HepG2 (cell line): ENCODE data around the gene NARF. TPM values are rescaled to one million over a fixed set of nuclear protein-coding genes. Genes with fewer than 3 reads are reported as not detected.

ENCODE experiments used
- ARNT ChIP-seq: fragments of 450-650 bp; IDR thresholded peaks from 2 replicates; pipeline ENCODE4 v1.6.1; 2017
- ASH2L ChIP-seq: fragments of 300-600, 200-600 bp; sonication (generic); IDR thresholded peaks from 2 replicates; pipeline ENCODE4 v1.7.0; 2017; ENCODE audit warnings: low read depth, mild to moderate bottlenecking, moderate library complexity, mixed read lengths, low read length; ENCODE audit not compliant: insufficient read length
- BHLHE40 ChIP-seq: IDR thresholded peaks from 2 replicates; pipeline ENCODE4 v1.6.1; 2011; ENCODE audit warnings: low read length, improper control_type of control experiment
- GABPB1 ChIP-seq: IDR thresholded peaks from 2 replicates; pipeline ENCODE4 v1.6.1; 2016; ENCODE audit warnings: mild to moderate bottlenecking, missing genetic modification reagents, moderate library complexity, missing compliant biosample characterization
- HDAC6 ChIP-seq: fragments of 200-600 bp; sonication (generic); IDR thresholded peaks from 2 replicates; pipeline ENCODE4 v1.7.0; 2017; ENCODE audit warnings: mild to moderate bottlenecking, antibody characterized with exemption, low read length, low read depth
- IRX3 ChIP-seq: sonication (generic); formaldehyde crosslinking; IDR thresholded peaks from 2 replicates; pipeline ENCODE4 v1.8.1; 2023; ENCODE audit warnings: mild to moderate bottlenecking, low read depth, missing genetic modification reagents, borderline replicate concordance
- NFIC ChIP-seq: IDR thresholded peaks from 2 replicates; pipeline ENCODE4 v1.6.1; 2012; ENCODE audit warnings: mild to moderate bottlenecking, low read length, inconsistent platforms
- TAF1 ChIP-seq: sonication (generic); formaldehyde crosslinking; IDR thresholded peaks from 2 replicates; pipeline ENCODE4 v1.4.0; 2020; ENCODE audit warnings: missing genetic modification reagents
- ZNF251 ChIP-seq: sonication (generic); formaldehyde crosslinking; IDR thresholded peaks from 2 replicates; pipeline ENCODE4 v1.9.0; 2021; ENCODE audit warnings: mild to moderate bottlenecking, missing genetic modification reagents
- ZNF331 ChIP-seq: sonication (generic); formaldehyde crosslinking; IDR thresholded peaks from 2 replicates; pipeline ENCODE4 v1.4.0; 2020; ENCODE audit warnings: missing genetic modification reagents
- ZNF446 ChIP-seq: sonication (generic); formaldehyde crosslinking; IDR thresholded peaks from 2 replicates; pipeline ENCODE4 v1.5.0; 2020; ENCODE audit warnings: mild to moderate bottlenecking, missing genetic modification reagents
- ZNF556 ChIP-seq: sonication (generic); formaldehyde crosslinking; IDR thresholded peaks from 2 replicates; pipeline ENCODE4 v1.4.0; 2020; ENCODE audit warnings: mild to moderate bottlenecking, missing genetic modification reagents, borderline replicate concordance
- ZNF678 ChIP-seq: sonication (generic); formaldehyde crosslinking; IDR thresholded peaks from 2 replicates; pipeline ENCODE4 v1.4.0; 2020; ENCODE audit warnings: mild to moderate bottlenecking, missing genetic modification reagents
- ZNF768 ChIP-seq: sonication (generic); formaldehyde crosslinking; IDR thresholded peaks from 2 replicates; pipeline ENCODE4 v1.4.0; 2020; ENCODE audit warnings: missing genetic modification reagents
- ZSCAN29 ChIP-seq: sonication (generic); formaldehyde crosslinking; conservative IDR thresholded peaks from 2 replicates; pipeline ENCODE4 v1.4.0; 2020; ENCODE audit warnings: mild to moderate bottlenecking, missing genetic modification reagents
- polyA plus RNA-seq, 8 experiments: library from polyadenylated mRNA; depleted of rRNA in 3 of 8; stranded (reverse) in 7 of 8; unstranded in 1 of 8; fragments of >200 nt; fragmentation: Illumina TruSeq in 4 of 8; extraction: Trizol in 4 of 8; gene quantifications; 2 replicates each; pipeline versions ENCODE4 v1.2.1 to v1.2.3, GENCODE V29; 2011 to 2016; ENCODE audit warnings: low read depth in 4 of 8, missing spikeins in 1 of 8, mixed read lengths in 1 of 8; ENCODE audit not compliant: insufficient read depth in 1 of 8
- total RNA-seq, 5 experiments: library from RNA; depleted of rRNA; stranded (reverse); fragments of >200 nt; fragmentation: Illumina TruSeq; extraction: Trizol; gene quantifications; 2 replicates each; pipeline ENCODE4 v1.2.3, GENCODE V29; 2016; ENCODE audit warnings: low read depth in 1 of 5
- TF ChIP-seq, protein P1 (sequence below): sonication (generic); formaldehyde crosslinking; IDR thresholded peaks from 2 replicates; pipeline ENCODE4 v1.4.0; 2020; ENCODE audit warnings: missing genetic modification reagents
- TF ChIP-seq, protein P2 (sequence below): sonication (generic); formaldehyde crosslinking; IDR thresholded peaks from 2 replicates; pipeline ENCODE4 v1.4.0; 2020; ENCODE audit warnings: low read depth, mild to moderate bottlenecking, missing genetic modification reagents
- TF ChIP-seq, protein P3 (sequence below): sonication (generic); formaldehyde crosslinking; IDR thresholded peaks from 2 replicates; pipeline ENCODE4 v1.8.0; 2022; ENCODE audit warnings: missing genetic modification reagents, low read depth, mild to moderate bottlenecking, borderline replicate concordance
- TF ChIP-seq, protein P4 (sequence below): sonication (generic); formaldehyde crosslinking; IDR thresholded peaks from 2 replicates; pipeline ENCODE4 v1.9.0; 2022; ENCODE audit warnings: low read depth, missing genetic modification reagents
- TF ChIP-seq, protein P5 (sequence below): sonication (generic); formaldehyde crosslinking; IDR thresholded peaks from 2 replicates; pipeline ENCODE4 v1.4.0; 2020; ENCODE audit warnings: mild to moderate bottlenecking, missing genetic modification reagents
- TF ChIP-seq, protein P6 (sequence below): sonication (generic); formaldehyde crosslinking; IDR thresholded peaks from 2 replicates; pipeline ENCODE4 v1.5.0; 2020; ENCODE audit warnings: mild to moderate bottlenecking, missing genetic modification reagents

NARF gene
- total and polyA plus RNA-seq, 2 of the 13 experiments (the other 11 are each of a cell fraction or from before 2014, with no cell fraction given), result 61.1 to 144 TPM

DNA sequence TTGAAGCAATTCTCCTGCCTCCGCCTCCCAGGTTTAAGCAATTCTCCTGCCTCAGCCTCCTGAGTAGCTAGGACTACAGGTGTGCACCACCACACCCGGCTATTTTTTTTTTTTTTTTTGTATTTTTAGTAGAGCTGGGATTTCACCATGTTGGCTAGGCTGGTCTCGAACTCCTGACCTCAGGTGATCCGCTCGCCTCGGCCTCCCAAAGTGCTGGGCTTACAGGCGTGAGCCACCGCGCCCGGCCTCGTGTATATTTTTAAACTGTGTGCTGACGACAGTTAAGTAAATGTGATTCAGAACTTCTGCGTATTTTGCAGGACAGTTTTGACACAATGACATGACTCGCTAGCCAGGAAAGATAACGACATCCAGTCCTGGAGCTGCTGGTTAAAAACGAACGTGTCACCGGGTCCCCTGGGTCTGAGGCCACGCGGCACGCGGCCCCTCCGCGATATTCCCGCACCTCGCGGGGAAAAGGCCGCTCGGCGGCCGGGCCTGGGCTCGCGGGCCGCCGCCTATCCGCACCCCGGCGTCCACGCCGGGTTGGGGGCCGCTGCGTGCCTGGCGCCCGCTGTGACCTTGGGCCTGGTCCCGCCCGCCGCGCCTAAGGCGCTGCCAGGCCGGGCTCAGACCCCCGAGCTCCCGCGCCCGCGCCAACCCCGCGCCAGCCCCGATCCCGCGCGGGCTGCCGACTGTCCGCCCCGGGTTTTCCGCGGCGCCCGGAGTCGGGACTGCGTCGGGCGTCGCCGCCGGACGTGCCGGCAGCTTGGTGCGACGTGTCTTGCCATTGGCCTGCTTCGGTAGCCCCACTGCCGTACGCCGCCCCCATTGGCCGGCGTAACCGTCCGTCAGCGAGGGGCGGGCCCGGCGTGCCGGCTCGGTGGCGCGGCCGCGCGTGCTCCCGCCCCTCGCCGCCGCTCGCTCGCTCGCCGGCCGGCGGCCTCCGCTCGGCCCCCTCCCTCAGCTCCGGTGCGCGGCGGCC, 60.6 kb downstream of the NARF start, which contains the start of gene FOXK2 (continued):
- TF ChIP-seq ASH2L (peak; percentile 69), ZNF331 (CRISPR knock-in tag) (peak; percentile 40; the same call in 1 of the 2 replicates), TAF1 (peak; percentile 39; the same call in 1 of the 2 replicates), ZNF556 (peak; percentile 75; the same call in 1 of the 2 replicates), HDAC6 (no peak), ZNF678 (CRISPR knock-in tag) (0 out of 2 replicates have a peak, but pooled peaks have one; percentile 30), ZNF768 (no peak), NFIC (no peak), BHLHE40 (peak; percentile 70), IRX3 (peak; percentile 78; the same call in 1 of the 2 replicates), GABPB1 (CRISPR knock-in tag) (peak; percentile 89), ZNF446 (CRISPR knock-in tag) (peak; percentile 77), ARNT (no peak), ZSCAN29 (CRISPR knock-in tag) (peak; percentile 67; the same call in 1 of the 2 replicates), ZNF251 (no peak)
- TF ChIP-seq, protein P1, sequence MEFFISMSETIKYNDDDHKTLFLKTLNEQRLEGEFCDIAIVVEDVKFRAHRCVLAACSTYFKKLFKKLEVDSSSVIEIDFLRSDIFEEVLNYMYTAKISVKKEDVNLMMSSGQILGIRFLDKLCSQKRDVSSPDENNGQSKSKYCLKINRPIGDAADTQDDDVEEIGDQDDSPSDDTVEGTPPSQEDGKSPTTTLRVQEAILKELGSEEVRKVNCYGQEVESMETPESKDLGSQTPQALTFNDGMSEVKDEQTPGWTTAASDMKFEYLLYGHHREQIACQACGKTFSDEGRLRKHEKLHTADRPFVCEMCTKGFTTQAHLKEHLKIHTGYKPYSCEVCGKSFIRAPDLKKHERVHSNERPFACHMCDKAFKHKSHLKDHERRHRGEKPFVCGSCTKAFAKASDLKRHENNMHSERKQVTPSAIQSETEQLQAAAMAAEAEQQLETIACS (CRISPR knock-in tag), result peak; percentile 87
- TF ChIP-seq, protein P2, sequence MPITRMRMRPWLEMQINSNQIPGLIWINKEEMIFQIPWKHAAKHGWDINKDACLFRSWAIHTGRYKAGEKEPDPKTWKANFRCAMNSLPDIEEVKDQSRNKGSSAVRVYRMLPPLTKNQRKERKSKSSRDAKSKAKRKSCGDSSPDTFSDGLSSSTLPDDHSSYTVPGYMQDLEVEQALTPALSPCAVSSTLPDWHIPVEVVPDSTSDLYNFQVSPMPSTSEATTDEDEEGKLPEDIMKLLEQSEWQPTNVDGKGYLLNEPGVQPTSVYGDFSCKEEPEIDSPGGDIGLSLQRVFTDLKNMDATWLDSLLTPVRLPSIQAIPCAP, result 0 out of 2 replicates have a peak, but pooled peaks have one; percentile 13
- TF ChIP-seq, protein P3, sequence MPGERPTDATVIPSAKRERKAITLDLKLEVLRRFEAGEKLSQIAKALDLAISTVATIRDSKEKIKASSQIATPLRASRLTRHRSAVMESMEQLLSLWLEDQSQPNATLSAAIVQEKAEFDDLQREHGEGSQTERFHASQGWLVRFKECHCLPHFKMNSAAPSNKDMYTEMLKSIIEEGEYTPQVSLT (CRISPR knock-in tag), result 0 out of 2 replicates have a peak, but pooled peaks have one; percentile 54
- TF ChIP-seq, protein P4, sequence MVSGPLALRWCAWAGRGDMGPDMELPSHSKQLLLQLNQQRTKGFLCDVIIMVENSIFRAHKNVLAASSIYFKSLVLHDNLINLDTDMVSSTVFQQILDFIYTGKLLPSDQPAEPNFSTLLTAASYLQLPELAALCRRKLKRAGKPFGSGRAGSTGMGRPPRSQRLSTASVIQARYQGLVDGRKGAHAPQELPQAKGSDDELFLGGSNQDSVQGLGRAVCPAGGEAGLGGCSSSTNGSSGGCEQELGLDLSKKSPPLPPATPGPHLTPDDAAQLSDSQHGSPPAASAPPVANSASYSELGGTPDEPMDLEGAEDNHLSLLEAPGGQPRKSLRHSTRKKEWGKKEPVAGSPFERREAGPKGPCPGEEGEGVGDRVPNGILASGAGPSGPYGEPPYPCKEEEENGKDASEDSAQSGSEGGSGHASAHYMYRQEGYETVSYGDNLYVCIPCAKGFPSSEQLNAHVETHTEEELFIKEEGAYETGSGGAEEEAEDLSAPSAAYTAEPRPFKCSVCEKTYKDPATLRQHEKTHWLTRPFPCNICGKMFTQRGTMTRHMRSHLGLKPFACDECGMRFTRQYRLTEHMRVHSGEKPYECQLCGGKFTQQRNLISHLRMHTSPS (CRISPR knock-in tag), result peak; percentile 36; the same call in 1 of the 2 replicates
- TF ChIP-seq, protein P5, sequence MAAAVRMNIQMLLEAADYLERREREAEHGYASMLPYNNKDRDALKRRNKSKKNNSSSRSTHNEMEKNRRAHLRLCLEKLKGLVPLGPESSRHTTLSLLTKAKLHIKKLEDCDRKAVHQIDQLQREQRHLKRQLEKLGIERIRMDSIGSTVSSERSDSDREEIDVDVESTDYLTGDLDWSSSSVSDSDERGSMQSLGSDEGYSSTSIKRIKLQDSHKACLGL (CRISPR knock-in tag), result peak; percentile 65
- TF ChIP-seq, protein P6, sequence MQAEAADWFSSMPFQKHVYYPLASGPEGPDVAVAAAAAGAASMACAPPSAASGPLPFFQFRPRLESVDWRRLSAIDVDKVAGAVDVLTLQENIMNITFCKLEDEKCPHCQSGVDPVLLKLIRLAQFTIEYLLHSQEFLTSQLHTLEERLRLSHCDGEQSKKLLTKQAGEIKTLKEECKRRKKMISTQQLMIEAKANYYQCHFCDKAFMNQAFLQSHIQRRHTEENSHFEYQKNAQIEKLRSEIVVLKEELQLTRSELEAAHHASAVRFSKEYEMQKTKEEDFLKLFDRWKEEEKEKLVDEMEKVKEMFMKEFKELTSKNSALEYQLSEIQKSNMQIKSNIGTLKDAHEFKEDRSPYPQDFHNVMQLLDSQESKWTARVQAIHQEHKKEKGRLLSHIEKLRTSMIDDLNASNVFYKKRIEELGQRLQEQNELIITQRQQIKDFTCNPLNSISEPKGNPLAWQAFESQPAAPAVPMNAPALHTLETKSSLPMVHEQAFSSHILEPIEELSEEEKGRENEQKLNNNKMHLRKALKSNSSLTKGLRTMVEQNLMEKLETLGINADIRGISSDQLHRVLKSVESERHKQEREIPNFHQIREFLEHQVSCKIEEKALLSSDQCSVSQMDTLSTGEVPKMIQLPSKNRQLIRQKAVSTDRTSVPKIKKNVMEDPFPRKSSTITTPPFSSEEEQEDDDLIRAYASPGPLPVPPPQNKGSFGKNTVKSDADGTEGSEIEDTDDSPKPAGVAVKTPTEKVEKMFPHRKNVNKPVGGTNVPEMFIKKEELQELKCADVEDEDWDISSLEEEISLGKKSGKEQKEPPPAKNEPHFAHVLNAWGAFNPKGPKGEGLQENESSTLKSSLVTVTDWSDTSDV (CRISPR knock-in tag), result peak; percentile 26; the same call in 1 of the 2 replicates
